Lower lobe of right lung (tissue), 2 donors: ENCODE measurements around the gene TLE7. TPM values are rescaled to one million over a fixed set of nuclear protein-coding genes. Genes with fewer than 3 reads are reported as not detected.

Experiments used
- ATAC-seq, 2 donors: fragments of 200-7000 bp; cut with Tn5 transposase; one replicate each; pipeline ENCODE4 v1.9.1; 2020 to 2022; ENCODE audit warnings: mild to moderate bottlenecking in 2 of 2, moderate library complexity in 2 of 2
- DNase-seq: peaks from one replicate; pipeline ENCODE4 v3.0.0-alpha.2; 2020
- H3K27ac ChIP-seq: fragments of 200-600 bp; one replicate; pipeline ENCODE4 v1.8.0; 2022
- H3K27me3 ChIP-seq: fragments of 200-600 bp; one replicate; pipeline ENCODE4 v1.8.0; 2022; ENCODE audit warnings: low read depth
- H3K36me3 ChIP-seq: fragments of 200-600 bp; one replicate; pipeline ENCODE4 v1.8.0; 2022; ENCODE audit warnings: mild to moderate bottlenecking
- H3K4me1 ChIP-seq: fragments of 200-600 bp; one replicate; pipeline ENCODE4 v1.8.0; 2022
- H3K4me3 ChIP-seq: fragments of 200-600 bp; one replicate; pipeline ENCODE4 v1.8.0; 2022; ENCODE audit warnings: mild to moderate bottlenecking
- H3K9me3 ChIP-seq: fragments of 200-600 bp; one replicate; pipeline ENCODE4 v1.8.0; 2022
- intact Hi-C: fragments of 100-400 bp; cut with DNase I; formaldehyde crosslinking; loops from one replicate; pipeline ENCODE4 v1.11.0; 2022
- total RNA-seq: library from RNA; stranded (reverse); fragmentation: NEBNext Ultra II Directional; extraction: Animal tissue kit (Norgen Biotek cat#: 25700); gene quantifications from one replicate; pipeline ENCODE4 v1.2.1, GENCODE V29; 2021
- TF ChIP-seq, protein P1 (sequence below): fragments of 200-600 bp; IDR thresholded peaks from one replicate; pipeline ENCODE4 v1.8.0; 2022; ENCODE audit warnings: antibody characterized with exemption, mild to moderate bottlenecking
- donor health status: DM: no; HTN: yes; CAD: no; lungs with severe emphysema.

TLE7 gene
- total RNA-seq, 1 donor from 2014 or later, result not detected

DNA sequence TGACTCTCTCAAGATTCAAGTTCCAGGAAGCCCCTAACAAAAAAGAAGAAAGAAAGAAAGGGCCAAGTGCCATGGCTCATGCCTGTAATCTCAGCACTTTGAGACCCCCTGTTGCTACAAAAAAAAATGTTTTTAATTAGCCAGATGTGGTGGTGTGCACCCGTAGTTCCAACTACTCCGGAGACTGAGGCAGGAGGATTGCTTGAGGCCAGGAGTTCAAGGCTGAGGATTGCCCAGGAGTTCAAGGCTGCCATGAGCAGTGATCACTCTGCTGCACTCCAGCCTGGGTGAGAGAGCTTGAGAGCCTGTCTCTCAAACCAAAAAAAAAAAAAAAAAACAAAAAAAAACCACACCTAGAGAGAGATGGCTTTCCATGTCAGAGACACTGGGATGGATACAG is 18.8 kb downstream of the TLE7 start:
- Histone ChIP-seq H3K27me3 (peaks cover 25% of the 10 kb centered on the region), H3K9me3 (no peaks in the 10 kb centered on the region), H3K4me3 (no peak overlapping the region), H3K4me1 (no peaks in the 10 kb centered on the region), H3K36me3 (no peaks in the 10 kb centered on the region), H3K27ac (no peak overlapping the region)
- intact Hi-C loops, result no loop called here
- ATAC-seq (no peak), DNase-seq (no peak)
- TF ChIP-seq, protein P1, sequence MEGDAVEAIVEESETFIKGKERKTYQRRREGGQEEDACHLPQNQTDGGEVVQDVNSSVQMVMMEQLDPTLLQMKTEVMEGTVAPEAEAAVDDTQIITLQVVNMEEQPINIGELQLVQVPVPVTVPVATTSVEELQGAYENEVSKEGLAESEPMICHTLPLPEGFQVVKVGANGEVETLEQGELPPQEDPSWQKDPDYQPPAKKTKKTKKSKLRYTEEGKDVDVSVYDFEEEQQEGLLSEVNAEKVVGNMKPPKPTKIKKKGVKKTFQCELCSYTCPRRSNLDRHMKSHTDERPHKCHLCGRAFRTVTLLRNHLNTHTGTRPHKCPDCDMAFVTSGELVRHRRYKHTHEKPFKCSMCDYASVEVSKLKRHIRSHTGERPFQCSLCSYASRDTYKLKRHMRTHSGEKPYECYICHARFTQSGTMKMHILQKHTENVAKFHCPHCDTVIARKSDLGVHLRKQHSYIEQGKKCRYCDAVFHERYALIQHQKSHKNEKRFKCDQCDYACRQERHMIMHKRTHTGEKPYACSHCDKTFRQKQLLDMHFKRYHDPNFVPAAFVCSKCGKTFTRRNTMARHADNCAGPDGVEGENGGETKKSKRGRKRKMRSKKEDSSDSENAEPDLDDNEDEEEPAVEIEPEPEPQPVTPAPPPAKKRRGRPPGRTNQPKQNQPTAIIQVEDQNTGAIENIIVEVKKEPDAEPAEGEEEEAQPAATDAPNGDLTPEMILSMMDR, result no peak

DNA sequence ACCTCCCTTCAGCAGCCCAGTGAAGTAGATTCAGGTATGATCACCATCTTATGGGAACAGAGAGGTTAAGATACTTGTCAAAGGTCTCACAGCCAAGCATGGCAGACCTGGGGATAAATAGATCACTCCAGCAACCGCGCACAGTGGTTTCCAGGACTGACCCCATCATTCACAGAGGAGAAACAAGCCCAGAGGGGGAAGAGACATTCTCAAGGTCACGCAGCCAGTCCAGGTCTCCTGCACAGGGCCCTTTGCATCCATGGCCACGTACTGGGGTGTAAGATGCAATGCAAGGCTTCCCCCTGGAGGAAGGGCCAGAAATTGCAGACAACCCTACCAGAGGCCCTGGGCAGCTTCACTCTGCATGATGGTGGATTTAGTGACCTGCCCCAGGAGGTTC is 19.9 kb downstream of the TLE7 start:
- ATAC-seq (no peak), DNase-seq (no peak)
- H3K27me3 ChIP-seq, result peaks cover 25% of the 10 kb centered on the region
- H3K4me1 ChIP-seq, result no peaks in the 10 kb centered on the region
- intact Hi-C loops, result no loop called here
- no peaks in the 10 kb centered on the region for H3K9me3 ChIP-seq
- H3K36me3 ChIP-seq, result no peaks in the 10 kb centered on the region
- TF ChIP-seq, protein P1, result peak; percentile 42
- H3K27ac ChIP-seq, result no peak overlapping the region
- H3K4me3 ChIP-seq, result no peak overlapping the region

DNA sequence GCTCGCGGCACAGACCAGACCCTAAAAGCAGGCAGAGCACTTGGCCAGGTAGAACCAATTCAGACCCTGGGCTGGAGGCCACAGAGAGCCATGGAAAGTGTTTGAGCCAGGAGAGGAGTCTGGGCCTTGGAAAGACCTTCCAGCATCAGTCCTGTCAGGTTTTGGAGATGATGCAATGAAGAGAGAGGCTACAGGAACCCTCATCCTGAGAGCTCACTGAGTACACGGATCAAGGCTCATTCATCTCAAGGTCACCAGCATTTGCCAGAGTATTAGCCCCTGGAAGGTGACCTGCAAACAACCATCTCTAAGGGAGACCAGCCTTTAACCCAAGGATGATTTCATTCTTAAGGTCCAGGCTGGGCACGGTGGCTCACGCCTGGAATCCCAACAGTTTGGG is 27.8 kb downstream of the TLE7 start:
- Histone ChIP-seq H3K4me1 (peaks cover 7% of the 10 kb centered on the region), H3K36me3 (no peaks in the 10 kb centered on the region), H3K9me3 (no peaks in the 10 kb centered on the region), H3K27me3 (peaks cover 21% of the 10 kb centered on the region), H3K4me3 (no peak overlapping the region), H3K27ac (no peak overlapping the region)
- intact Hi-C loops, result loop anchor here (10.0 kb wide), 1 partner anchor 81 kb away; no protein-coding TSS in a partner anchor
- ATAC-seq (no peak), DNase-seq (no peak)
- TF ChIP-seq, protein P1, result no peak

DNA sequence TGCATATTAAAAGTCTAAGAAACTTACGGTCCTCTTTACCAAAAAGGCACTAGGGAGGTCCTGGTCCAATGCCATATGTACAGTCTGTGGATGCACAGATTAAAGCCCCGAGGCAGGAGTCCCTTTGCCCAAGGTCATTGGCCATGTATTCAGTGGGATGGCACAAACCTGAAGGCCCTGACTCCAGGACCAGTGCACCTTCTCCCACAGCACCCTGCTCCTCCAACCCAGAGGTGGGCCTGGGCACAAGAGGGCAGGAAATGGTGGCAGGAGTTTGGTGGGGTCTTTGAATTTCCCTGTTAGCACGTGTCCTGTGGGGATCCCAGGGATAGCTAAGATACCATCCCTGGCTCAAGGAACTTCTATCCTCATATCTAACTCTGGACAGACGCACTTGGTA is 28.5 kb downstream of the TLE7 start:
- H3K27me3 ChIP-seq, result peaks cover 24% of the 10 kb centered on the region

DNA sequence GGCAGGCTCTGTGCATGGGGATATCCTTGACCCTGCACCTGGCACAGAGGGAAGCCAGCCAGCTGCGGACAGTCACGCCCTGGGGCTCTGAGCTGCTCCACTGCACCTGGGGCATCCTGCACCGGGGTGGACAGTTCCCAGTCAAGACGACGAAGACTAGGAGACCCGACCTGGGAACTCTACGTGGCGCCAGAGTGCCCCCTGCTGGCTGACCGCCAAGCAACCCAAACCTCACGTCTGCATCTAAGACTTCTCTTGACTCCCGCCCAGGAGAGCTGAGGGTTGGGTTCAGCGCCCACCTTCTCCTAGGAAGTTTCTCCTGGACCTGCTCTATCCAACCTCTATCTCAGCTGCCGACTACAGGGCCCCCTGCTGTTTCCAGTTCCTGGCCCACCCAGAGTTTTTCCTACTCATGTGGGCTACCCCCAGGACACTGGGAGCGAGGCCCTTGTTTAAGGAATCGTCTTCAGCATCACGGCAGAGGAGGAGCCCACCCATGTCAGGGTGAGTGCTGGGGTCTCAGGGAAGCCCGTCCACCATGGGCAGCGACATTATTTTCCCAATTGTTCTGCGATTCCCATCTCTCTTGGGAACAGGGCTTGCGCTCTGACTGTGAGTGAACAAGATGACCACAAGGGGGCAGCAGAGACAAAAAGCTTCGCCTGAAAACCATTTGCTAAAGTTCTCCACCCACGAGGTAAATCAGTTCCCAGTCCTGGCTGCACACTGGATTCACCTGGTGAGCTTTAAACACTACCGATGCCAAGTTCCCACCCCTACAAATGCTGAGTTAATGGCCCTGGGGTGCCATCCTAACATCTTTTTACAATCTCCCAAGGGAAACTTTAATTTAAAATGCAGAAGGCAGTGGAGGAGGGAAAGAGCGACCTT is 29.3 kb downstream of the TLE7 start:
- TF ChIP-seq, protein P1, result peak; percentile 89

More for the DNA sequence above, 28.5 kb downstream of the TLE7 start:
- H3K4me3 ChIP-seq, result no peak overlapping the region
- no peaks in the 10 kb centered on the region for H3K36me3 ChIP-seq
- H3K27ac ChIP-seq, result no peak overlapping the region
- no peak for ATAC-seq
- H3K4me1 ChIP-seq, result peaks cover 7% of the 10 kb centered on the region
- intact Hi-C loops, result loop anchor here (10.0 kb wide), 1 partner anchor 81 kb away; no protein-coding TSS in a partner anchor
- no peaks in the 10 kb centered on the region for H3K9me3 ChIP-seq
- TF ChIP-seq, protein P1, result no peak
- no peak for DNase-seq

More for the DNA sequence above, 29.3 kb downstream of the TLE7 start:
- intact Hi-C loops, result loop anchor here (10.0 kb wide), 1 partner anchor 82 kb away; no protein-coding TSS in a partner anchor
- ATAC-seq (peak; percentile 80 to 90), DNase-seq (peak; percentile 53)
- peaks cover 26% of the 10 kb centered on the region for H3K27me3 ChIP-seq
- no peaks in the 10 kb centered on the region for H3K9me3 ChIP-seq
- no peaks in the 10 kb centered on the region for H3K36me3 ChIP-seq
- no peak overlapping the region for H3K4me3 ChIP-seq
- no peak overlapping the region for H3K27ac ChIP-seq
- H3K4me1 ChIP-seq, result peaks cover 7% of the 10 kb centered on the region
